ENCODE data around the gene GPD1.

GPD1 gene

DNA sequence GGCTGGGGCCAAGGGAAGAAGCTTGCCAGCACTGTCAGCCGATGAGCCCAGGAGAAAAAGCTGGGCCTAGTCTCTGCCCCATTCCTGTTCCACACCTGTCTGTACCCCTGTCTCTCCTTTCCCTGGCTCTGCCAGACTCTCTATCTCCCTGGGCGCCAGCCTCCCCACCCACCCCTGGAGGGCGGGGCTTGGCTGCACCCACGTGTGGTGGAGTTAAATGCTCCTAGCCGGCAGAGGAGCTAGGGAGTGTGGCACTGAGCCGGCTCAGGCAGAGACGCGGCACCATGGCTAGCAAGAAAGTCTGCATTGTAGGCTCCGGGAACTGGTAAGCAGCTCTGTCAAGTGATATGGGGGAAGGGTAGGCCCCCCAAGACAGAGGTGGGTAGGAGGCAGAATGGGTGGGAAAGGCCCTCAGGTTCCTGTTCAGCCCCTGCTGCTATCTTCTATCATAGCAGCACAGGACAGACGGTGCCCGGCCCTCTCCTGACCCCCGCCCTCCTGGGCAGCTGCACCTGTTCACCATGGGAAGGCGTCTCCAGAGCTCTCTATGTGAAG, at the start of gene GPD1:
TSS of gene GPD1 (plus strand) at position 242 of the 555 bp plus-strand sequence. CDS start at position 285, 43 bp downstream.
- H3K9ac ChIP-seq (ENCODE audit: low read depth, low read length, poor library complexity, severe bottlenecking): no peak within 1 kb of the TSS
- H2AFZ ChIP-seq (ENCODE audit: low read length): no peak within 1 kb of the TSS
- no peak within 1 kb of the TSS for H3K4me3 ChIP-seq (ENCODE audit: low read length, poor library complexity, severe bottlenecking)
- no peaks in the 10 kb centered on the region for H3K9me2 ChIP-seq (replicated peaks; ENCODE audit: low read depth, low read length)
- H3K4me2 ChIP-seq (ENCODE audit: low read depth, low read length, poor library complexity, severe bottlenecking): no peak within 1 kb of the TSS
- TF ChIP-seq EZH2phosphoT487 (IDR thresholded peaks at IDR 0.05; ENCODE audit: borderline replicate concordance): no peak
- no peaks in the 10 kb centered on the region for H3K4me1 ChIP-seq (ENCODE audit: insufficient read depth, low read length, poor library complexity, severe bottlenecking)
- H3K27me3 ChIP-seq (ENCODE audit: insufficient read depth, low read length, poor library complexity, severe bottlenecking): no peaks in the 10 kb centered on the region
- H3K9me3 ChIP-seq (ENCODE audit: insufficient read depth, low read depth, low read length): no peaks in the 10 kb centered on the region
- no peaks in the 10 kb centered on the region for H3K79me2 ChIP-seq (ENCODE audit: insufficient read depth, low read length)
- no peaks in the 10 kb centered on the region for H4K20me1 ChIP-seq (ENCODE audit: insufficient read depth, low read length, poor library complexity, severe bottlenecking)
- no peaks in the 10 kb centered on the region for H3F3A ChIP-seq (ENCODE audit: low read depth)
- H3K36me3 ChIP-seq (ENCODE audit: insufficient read depth, low read length): peaks cover 23% of the 10 kb centered on the region; the same call in 1 of the 2 replicates

DNA sequence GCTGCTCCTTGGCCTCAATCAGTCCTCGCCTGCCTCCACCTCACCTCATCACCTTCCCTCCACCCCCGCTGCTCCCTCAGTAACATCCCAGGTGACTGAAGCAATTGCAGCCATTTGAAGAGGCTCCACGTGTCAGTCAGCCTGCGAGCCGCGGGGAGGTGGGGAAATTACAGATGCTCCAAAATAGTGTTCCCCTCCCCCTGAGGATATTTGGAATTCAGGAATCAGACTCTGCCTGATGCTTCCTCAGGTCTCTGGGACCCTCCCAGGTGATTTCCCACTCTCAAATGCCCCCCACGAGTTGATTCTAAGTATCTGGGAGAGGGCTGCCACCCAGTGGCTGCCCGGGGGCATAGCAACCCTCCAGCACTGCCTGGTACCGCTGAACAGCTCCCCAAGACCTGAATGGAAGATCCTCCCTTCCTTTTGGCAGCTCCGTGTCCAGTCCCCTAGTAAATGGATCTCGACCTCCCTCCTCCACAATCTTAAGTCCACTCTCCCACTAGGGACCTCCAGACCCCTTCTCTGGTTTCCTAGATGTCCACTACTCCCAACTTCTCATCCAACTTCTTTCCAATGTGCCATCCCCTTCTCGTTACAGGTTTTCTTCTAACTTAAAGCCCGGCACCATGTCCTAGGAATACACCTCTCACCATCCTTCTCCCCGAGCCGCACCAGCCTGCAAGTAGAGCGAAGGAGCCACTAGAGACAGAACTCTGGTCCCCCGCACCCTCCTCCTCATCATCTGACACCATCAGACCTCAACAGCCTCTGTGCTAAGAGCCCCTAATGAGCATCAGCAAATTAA, 47.8 kb upstream of the GPD1 start:
- Histone ChIP-seq H3K4me3 (ENCODE audit: low read length, poor library complexity, severe bottlenecking) (peak overlapping the region; percentile 72), H3K9me3 (ENCODE audit: insufficient read depth, low read depth, low read length) (no peaks in the 10 kb centered on the region), H3K4me2 (ENCODE audit: low read depth, low read length, poor library complexity, severe bottlenecking) (peak overlapping the region; percentile 87), H3K27me3 (ENCODE audit: insufficient read depth, low read length, poor library complexity, severe bottlenecking) (no peaks in the 10 kb centered on the region), H3K9me2 (replicated peaks; ENCODE audit: low read depth, low read length) (no peaks in the 10 kb centered on the region), H3K4me1 (ENCODE audit: insufficient read depth, low read length, poor library complexity, severe bottlenecking) (peaks cover 44% of the 10 kb centered on the region), H2AFZ (ENCODE audit: low read length) (no peak overlapping the region), H4K20me1 (ENCODE audit: insufficient read depth, low read length, poor library complexity, severe bottlenecking) (no peaks in the 10 kb centered on the region), H3K9ac (ENCODE audit: low read depth, low read length, poor library complexity, severe bottlenecking) (no peak overlapping the region), H3K36me3 (ENCODE audit: insufficient read depth, low read length) (no peaks in the 10 kb centered on the region), H3F3A (ENCODE audit: low read depth) (no peaks in the 10 kb centered on the region), H3K79me2 (ENCODE audit: insufficient read depth, low read length) (no peaks in the 10 kb centered on the region)
- TF ChIP-seq EZH2phosphoT487 (IDR thresholded peaks at IDR 0.05; ENCODE audit: borderline replicate concordance): no peak
- TF ChIP-seq, protein P1, sequence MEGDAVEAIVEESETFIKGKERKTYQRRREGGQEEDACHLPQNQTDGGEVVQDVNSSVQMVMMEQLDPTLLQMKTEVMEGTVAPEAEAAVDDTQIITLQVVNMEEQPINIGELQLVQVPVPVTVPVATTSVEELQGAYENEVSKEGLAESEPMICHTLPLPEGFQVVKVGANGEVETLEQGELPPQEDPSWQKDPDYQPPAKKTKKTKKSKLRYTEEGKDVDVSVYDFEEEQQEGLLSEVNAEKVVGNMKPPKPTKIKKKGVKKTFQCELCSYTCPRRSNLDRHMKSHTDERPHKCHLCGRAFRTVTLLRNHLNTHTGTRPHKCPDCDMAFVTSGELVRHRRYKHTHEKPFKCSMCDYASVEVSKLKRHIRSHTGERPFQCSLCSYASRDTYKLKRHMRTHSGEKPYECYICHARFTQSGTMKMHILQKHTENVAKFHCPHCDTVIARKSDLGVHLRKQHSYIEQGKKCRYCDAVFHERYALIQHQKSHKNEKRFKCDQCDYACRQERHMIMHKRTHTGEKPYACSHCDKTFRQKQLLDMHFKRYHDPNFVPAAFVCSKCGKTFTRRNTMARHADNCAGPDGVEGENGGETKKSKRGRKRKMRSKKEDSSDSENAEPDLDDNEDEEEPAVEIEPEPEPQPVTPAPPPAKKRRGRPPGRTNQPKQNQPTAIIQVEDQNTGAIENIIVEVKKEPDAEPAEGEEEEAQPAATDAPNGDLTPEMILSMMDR (conservative IDR thresholded peaks at IDR 0.05; ENCODE audit: low read length): peak; percentile 99

DNA sequence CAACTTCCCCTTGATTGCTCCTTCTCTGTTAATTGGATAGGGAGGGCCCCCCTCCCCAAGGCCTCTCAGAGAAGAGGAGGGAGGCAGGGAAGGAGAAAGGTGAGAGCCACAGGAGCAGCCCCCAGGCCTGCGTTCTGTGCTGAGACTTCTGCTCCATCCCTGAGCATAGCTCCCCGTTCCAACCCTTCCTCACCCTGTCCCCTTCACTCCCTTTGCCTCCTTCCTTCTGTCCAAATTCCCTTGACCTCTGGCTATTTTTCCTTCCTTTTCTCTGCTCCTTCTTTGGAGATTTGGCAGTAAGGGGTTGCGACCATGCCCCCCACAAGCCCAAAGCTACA, 47.2 kb upstream of the GPD1 start:
- TF ChIP-seq EZH2phosphoT487 (IDR thresholded peaks at IDR 0.05; ENCODE audit: borderline replicate concordance): no peak
- TF ChIP-seq, protein P1 (conservative IDR thresholded peaks at IDR 0.05; ENCODE audit: low read length): no peak
- no peaks in the 10 kb centered on the region for H3K27me3 ChIP-seq (ENCODE audit: insufficient read depth, low read length, poor library complexity, severe bottlenecking)
- H4K20me1 ChIP-seq (ENCODE audit: insufficient read depth, low read length, poor library complexity, severe bottlenecking): no peaks in the 10 kb centered on the region
- H3F3A ChIP-seq (ENCODE audit: low read depth): no peaks in the 10 kb centered on the region
- no peaks in the 10 kb centered on the region for H3K36me3 ChIP-seq (ENCODE audit: insufficient read depth, low read length)
- H3K9me3 ChIP-seq (ENCODE audit: insufficient read depth, low read depth, low read length): no peaks in the 10 kb centered on the region
- 0 out of 2 replicates have a peak overlapping the region, but pooled peaks have one; percentile 69 for H2AFZ ChIP-seq (ENCODE audit: low read length)
- peak overlapping the region; percentile 39 for H3K9ac ChIP-seq (ENCODE audit: low read depth, low read length, poor library complexity, severe bottlenecking)
- peaks cover 50% of the 10 kb centered on the region for H3K4me1 ChIP-seq (ENCODE audit: insufficient read depth, low read length, poor library complexity, severe bottlenecking)
- no peaks in the 10 kb centered on the region for H3K79me2 ChIP-seq (ENCODE audit: insufficient read depth, low read length)
- peak overlapping the region; percentile 72 for H3K4me3 ChIP-seq (ENCODE audit: low read length, poor library complexity, severe bottlenecking)
- peak overlapping the region; percentile 87 for H3K4me2 ChIP-seq (ENCODE audit: low read depth, low read length, poor library complexity, severe bottlenecking)
- no peaks in the 10 kb centered on the region for H3K9me2 ChIP-seq (replicated peaks; ENCODE audit: low read depth, low read length)

All from Loucy (cell line).